ENCODE results near the gene TET1. TPM values are rescaled to one million over a fixed set of nuclear protein-coding genes. Genes with fewer than 3 reads are reported as not detected.
"Not testable (repeated sequence)": the region's sequence is repeated elsewhere in the genome, so short reads cannot be mapped to it uniquely, and the experiment has no call there.

TET1 gene
- total RNA-seq, 2 experiments from 2014 or later, result 0.72 to 0.82 TPM

DNA sequence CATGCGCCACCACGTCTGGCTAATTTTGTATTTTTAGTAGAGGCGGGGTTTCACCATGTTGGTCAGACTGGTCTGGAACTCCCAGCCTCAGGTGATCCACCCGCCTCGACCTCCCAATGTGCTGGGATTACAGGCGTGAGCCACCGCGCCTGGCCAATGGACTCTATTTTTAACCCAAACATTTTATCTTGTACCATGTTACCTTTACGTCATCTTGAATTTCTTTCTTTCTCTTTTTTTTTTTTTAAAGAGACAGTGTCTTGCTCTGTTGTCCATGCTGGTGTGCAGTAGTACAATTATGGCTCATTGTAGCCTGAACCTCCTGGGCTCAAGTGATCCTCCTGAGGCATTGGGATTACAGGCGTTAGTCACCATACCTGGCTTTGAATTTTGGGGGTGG lies 57.6 kb downstream of the TET1 start:
- H3K27me3 Mint-ChIP-seq, DNase-seq, H3K9me3 Mint-ChIP-seq: not testable (repeated sequence)

DNA sequence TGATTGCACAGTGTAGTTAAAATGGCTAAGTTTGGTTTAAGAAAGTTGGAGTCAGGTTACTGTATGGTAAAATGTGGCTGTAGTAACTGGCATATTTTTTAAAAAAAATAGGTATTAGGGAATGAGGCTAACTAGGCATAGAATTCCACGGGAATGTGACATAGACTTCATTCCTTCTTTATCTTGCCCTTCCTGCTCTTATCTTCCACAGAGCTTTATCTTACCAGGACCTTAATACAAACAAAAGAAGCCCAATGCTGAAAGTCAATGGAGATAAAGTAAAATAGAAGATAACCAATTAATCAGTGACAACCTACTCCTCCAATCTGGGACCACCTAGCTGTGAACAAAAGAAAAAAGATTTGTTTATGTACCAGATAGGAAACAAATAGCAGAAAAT lies 58.1 kb downstream of the TET1 start:
- H3K4me3 Mint-ChIP-seq, result no peak overlapping the region
- no peak overlapping the region for H3K27ac Mint-ChIP-seq
- H3K9me3 Mint-ChIP-seq, result no peaks in the 10 kb centered on the region
- DNase-seq, result no peak
- peaks cover 4% of the 10 kb centered on the region for H3K4me1 Mint-ChIP-seq
- H3K36me3 Mint-ChIP-seq, result no peaks in the 10 kb centered on the region
- no peaks in the 10 kb centered on the region for H3K27me3 Mint-ChIP-seq

More for the DNA sequence above, 57.6 kb downstream of the TET1 start:
- not testable (repeated sequence) for H3K27ac Mint-ChIP-seq, H3K4me3 Mint-ChIP-seq, H3K4me1 Mint-ChIP-seq, H3K36me3 Mint-ChIP-seq

- H3K4me1 Mint-ChIP-seq, result peaks cover 4% of the 10 kb centered on the region
- H3K27ac Mint-ChIP-seq, result no peak overlapping the region
- DNase-seq, result no peak
- no peak overlapping the region for H3K4me3 Mint-ChIP-seq
- H3K9me3 Mint-ChIP-seq, result no peaks in the 10 kb centered on the region
- no peaks in the 10 kb centered on the region for H3K27me3 Mint-ChIP-seq
- H3K36me3 Mint-ChIP-seq, result peaks cover under 1% of the 10 kb centered on the region
Measured at GRCh38 chr10:68619595-68619994, 59.5 kb downstream of the TET1 start.

DNA sequence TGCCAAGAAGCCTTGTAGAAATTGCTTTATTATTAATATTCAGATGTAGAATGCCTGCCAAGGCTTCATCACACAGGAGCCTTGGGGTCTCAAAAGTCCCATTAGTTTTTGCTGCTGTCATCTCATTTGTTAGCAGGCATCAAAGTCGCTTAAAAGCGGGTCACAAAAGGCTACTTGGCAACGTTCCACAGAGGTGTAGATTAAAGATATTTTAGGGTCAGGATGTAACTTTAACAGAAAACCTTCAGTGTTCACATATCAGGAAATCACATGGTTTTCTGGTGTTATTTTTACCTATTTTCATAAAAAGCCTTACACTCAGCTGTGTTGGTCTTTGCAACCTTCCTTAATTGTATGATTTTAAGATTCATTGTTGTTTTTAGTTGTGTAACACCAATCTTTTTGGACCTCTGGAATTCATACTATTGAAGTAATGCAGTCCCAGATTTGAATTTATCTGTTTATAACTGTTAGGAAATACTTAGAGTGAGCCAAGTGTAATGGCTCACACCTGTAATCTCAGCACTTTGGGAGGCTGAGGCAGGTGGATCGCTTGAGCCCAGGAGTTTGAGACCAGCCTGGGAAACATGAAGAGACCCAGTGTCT lies 65.3 kb downstream of the TET1 start:
- Mint-ChIP-seq H3K36me3 (peaks cover 1% of the 10 kb centered on the region), H3K27me3 (no peaks in the 10 kb centered on the region), H3K4me3 (no peak overlapping the region), H3K4me1 (peaks cover 26% of the 10 kb centered on the region), H3K27ac (peak overlapping the region; percentile 48), H3K9me3 (no peaks in the 10 kb centered on the region)
- DNase-seq, result no peak

GRCh38 chr10:68628576-68629127 lies 68.5 kb downstream of the TET1 start:
- H3K9me3 Mint-ChIP-seq, result no peaks in the 10 kb centered on the region
- no peak for DNase-seq

GRCh38 chr10:68632271-68632560 lies 72.1 kb downstream of the TET1 start:
- not testable (repeated sequence) for H3K36me3 Mint-ChIP-seq, H3K4me3 Mint-ChIP-seq, H3K27me3 Mint-ChIP-seq, H3K27ac Mint-ChIP-seq, DNase-seq, H3K9me3 Mint-ChIP-seq
- H3K4me1 Mint-ChIP-seq, result peaks cover 13% of the 10 kb centered on the region

More at GRCh38 chr10:68628576-68629127, 68.5 kb downstream of the TET1 start:
- no peaks in the 10 kb centered on the region for H3K27me3 Mint-ChIP-seq
- no peak overlapping the region for H3K27ac Mint-ChIP-seq
- no peak overlapping the region for H3K4me3 Mint-ChIP-seq
- H3K36me3 Mint-ChIP-seq, result peaks cover 1% of the 10 kb centered on the region
- H3K4me1 Mint-ChIP-seq, result peaks cover 25% of the 10 kb centered on the region

- Mint-ChIP-seq H3K27ac (no peak overlapping the region), H3K4me3 (no peak overlapping the region), H3K27me3 (no peaks in the 10 kb centered on the region), H3K4me1 (peaks cover 9% of the 10 kb centered on the region), H3K36me3 (peaks cover 1% of the 10 kb centered on the region), H3K9me3 (no peaks in the 10 kb centered on the region)
- DNase-seq, result no peak
Measured at GRCh38 chr10:68633281-68633680, 73.1 kb downstream of the TET1 start.

DNA sequence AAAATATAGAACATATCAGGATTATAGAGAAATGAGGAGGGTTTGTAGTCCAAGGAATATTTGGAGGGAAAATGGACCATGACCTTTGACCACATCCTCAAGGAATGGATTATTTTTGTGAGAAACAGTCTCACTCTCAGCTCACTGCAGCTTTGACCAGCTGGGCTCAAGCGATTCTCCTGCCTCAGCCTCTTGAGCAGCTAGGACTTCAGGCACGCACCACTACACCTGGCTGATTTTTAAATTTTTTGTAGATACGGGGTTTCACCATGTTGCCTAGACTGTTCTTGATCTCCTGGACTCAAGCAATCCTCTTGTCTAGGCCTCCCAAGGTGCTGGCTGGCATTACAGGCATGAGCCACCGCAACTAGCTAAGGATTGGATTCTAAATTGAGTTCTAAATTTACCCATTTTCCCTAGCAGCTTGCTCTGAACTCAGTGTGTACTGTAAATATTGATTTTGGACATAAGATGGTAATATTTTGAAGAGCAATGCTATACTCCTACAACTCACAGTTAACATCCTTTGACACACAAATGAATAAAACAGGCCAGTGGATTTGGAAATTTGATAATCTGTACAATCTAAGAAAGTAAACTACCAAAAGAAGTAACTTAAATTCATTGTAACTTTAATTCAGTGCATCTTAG lies 73.8 kb downstream of the TET1 start:
- Mint-ChIP-seq H3K9me3 (no peaks in the 10 kb centered on the region), H3K4me3 (no peak overlapping the region), H3K27ac (no peak overlapping the region), H3K4me1 (peaks cover 2% of the 10 kb centered on the region), H3K27me3 (no peaks in the 10 kb centered on the region), H3K36me3 (peaks cover 1% of the 10 kb centered on the region)
- DNase-seq, result no peak

DNA sequence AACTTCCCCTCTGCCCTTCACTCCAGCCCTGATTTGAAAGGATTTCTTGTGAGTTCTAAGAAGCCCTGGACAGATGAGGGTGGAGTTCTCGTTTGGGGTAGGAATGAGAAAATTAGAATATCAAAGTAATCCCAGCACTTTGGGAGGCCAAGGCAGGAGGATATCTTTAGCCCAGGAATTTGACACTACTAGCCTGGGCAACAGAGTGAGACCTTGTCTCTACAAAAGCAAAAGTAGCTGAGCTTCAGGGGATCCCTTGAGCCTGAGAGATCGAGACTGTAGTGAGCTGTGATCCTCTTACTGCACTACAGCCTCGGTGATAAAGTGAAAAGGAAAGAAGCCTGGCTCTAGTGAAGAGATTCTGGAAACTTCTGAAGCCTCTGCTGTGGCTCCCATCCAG lies 76.2 kb downstream of the TET1 start:
- H3K4me1 Mint-ChIP-seq, result no peaks in the 10 kb centered on the region
- H3K27me3 Mint-ChIP-seq, result no peaks in the 10 kb centered on the region
- no peak overlapping the region for H3K27ac Mint-ChIP-seq
- no peaks in the 10 kb centered on the region for H3K9me3 Mint-ChIP-seq
- no peak overlapping the region for H3K4me3 Mint-ChIP-seq
- no peak for DNase-seq
- peaks cover 1% of the 10 kb centered on the region for H3K36me3 Mint-ChIP-seq

DNA sequence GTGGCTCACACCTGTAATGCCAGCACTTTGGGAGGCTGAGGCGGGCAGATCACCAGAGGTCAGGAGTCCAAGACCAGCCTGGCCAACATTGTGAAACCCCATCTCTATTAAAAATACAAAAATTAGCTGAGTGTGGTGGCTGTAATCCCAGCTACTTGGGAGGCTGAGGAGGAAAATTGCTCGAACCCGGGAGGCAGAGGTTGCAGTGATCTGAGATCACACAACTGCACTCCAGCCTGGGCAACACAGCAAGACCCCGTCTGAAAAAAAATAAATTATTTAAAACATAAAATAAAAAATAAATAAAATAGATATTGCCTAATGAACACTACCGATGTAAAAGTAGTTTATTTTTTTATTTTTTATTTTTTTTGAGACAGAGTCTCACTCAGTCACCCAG lies 83.4 kb downstream of the TET1 start:
- H3K27me3 Mint-ChIP-seq, H3K9me3 Mint-ChIP-seq, H3K27ac Mint-ChIP-seq, H3K4me3 Mint-ChIP-seq, DNase-seq, H3K4me1 Mint-ChIP-seq: not testable (repeated sequence)
- H3K36me3 Mint-ChIP-seq, result peaks cover 16% of the 10 kb centered on the region

DNA sequence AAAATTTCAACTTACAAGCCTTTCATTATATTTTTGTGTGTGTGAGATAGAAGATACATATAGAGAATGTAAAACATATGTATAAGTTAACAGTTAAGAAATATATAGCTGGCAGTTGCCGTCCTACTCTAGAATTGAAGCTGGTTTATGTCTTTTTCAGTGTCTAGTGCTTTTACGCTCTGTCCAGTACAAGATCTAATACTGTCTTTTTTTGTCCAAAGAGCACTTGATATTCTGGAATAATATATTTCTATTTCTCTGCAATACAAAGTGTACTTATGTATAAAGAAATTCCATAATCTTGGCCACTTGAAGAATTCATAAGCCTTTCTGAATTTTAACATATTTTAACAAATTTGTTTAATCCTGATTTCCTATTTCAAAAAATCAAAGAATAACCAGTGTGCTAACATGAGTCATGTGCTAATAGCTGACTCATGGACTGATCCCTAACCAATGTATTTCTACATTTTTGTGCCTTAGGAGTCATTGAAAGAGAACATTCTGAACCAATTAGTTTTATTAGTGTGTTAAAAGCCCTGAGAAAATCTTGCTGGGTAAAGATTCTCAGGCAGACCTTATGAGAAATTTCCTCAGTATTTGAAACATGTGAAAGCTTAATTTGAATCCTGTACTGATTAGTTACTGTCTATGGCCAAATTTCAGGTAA lies 87.7 kb downstream of the TET1 start:
- Mint-ChIP-seq H3K27me3 (no peaks in the 10 kb centered on the region), H3K9me3 (peaks cover 2% of the 10 kb centered on the region), H3K4me3 (no peak overlapping the region), H3K27ac (no peak overlapping the region), H3K4me1 (peaks cover 3% of the 10 kb centered on the region), H3K36me3 (peaks cover 16% of the 10 kb centered on the region)
- no peak for DNase-seq

DNA sequence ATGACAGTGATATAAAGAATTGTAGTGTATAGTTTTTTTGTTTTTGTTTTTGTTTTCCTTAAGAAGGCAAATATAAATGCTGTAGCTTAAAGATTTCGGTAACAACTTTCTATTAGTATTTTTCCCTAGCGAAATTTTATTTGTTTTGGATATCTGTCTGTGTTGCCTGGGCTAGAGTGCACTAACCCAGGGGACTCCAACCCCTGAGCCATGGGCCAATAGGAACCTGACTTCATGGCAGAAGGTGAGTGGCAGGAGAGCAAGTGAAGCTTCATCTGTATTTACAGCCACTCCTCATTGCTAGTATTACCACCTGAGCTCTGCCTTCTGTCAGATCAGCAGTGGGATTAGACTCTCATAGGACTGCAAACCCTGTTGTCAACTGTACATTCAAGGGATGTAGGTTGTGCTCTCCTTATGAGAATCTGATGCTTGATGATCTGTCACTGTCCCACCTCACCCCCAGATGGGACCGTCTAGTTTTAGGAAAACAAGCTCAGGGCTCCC lies 95.5 kb downstream of the TET1 start:
- Mint-ChIP-seq H3K36me3 (no peaks in the 10 kb centered on the region), H3K27ac (no peak overlapping the region), H3K27me3 (no peaks in the 10 kb centered on the region), H3K4me1 (no peaks in the 10 kb centered on the region), H3K9me3 (no peaks in the 10 kb centered on the region), H3K4me3 (no peak overlapping the region)
- DNase-seq, result no peak

GRCh38 chr10:68665841-68666240 lies 105.7 kb downstream of the TET1 start:
- Mint-ChIP-seq H3K4me3 (no peak overlapping the region), H3K9me3 (no peaks in the 10 kb centered on the region), H3K27ac (no peak overlapping the region), H3K27me3 (no peaks in the 10 kb centered on the region), H3K36me3 (peaks cover 5% of the 10 kb centered on the region), H3K4me1 (no peaks in the 10 kb centered on the region)
- DNase-seq, result no peak

DNA sequence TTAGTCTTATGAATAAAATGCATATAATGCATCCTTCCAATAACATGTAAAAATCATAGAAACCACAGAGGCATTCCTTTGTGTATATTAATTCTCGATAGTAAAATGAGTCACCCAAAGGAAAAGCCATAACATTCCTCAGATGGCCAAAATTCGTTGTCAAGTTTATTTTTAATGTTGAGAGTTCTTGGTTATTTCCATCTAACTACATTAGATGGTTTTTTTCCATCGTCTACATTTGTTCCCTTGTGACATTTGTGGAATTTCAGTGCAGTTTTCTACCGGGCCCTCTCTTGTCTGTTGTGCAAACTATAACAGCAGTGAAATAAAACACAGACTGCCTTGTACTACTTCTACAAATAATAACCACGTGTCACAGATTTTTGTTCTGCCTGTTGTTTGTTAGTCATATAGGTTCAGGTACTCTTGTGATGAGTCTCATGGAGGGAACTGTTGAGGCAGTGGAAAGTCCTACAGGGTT lies 106.2 kb downstream of the TET1 start:
- no peak overlapping the region for H3K4me3 Mint-ChIP-seq
- no peaks in the 10 kb centered on the region for H3K9me3 Mint-ChIP-seq
- H3K36me3 Mint-ChIP-seq, result peaks cover 5% of the 10 kb centered on the region
- no peak for DNase-seq
- H3K4me1 Mint-ChIP-seq, result no peaks in the 10 kb centered on the region
- H3K27me3 Mint-ChIP-seq, result no peaks in the 10 kb centered on the region
- H3K27ac Mint-ChIP-seq, result no peak overlapping the region

DNA sequence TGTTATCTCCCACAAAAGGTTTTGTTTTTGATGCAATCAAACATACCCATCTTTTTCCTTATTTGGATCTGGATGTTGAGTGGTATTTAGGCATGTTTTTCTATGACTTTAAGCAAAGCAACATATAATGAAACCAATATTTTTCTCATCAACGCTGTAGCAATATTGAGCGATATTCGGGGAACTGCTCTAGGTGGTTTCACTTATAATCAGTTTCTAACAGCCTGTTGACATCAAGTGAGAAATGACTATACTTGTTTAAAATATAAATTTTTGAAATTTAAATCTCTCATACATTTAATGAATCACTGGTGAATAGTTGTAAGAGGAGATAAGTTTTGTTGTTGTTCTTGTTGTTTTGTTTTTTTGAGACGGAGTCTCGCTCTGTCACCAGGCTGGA lies 108.1 kb downstream of the TET1 start:
- no peaks in the 10 kb centered on the region for H3K9me3 Mint-ChIP-seq
- DNase-seq, result no peak
- H3K27me3 Mint-ChIP-seq, result no peaks in the 10 kb centered on the region
- H3K4me1 Mint-ChIP-seq, result no peaks in the 10 kb centered on the region
- H3K4me3 Mint-ChIP-seq, result no peak overlapping the region
- no peak overlapping the region for H3K27ac Mint-ChIP-seq
- H3K36me3 Mint-ChIP-seq, result peaks cover 7% of the 10 kb centered on the region

All from activated naive CD8-positive, alpha-beta T cell treated with anti-CD3 and anti-CD28 coated beads for 36 hours (primary cell).